Lower leg skin (tissue), 3 donors: ENCODE data around the gene TBCD.

ENCODE experiments used
- POLR2A ChIP-seq, 2 donors: fragments of 450-650 bp; IDR thresholded peaks; one replicate each; pipeline ENCODE4 v1.6.1; 2016 to 2017; ENCODE audit warnings: antibody characterized with exemption in 2 of 2, mild to moderate bottlenecking in 1 of 2, moderate library complexity in 1 of 2
- TF ChIP-seq, protein P1 (sequence below), 3 donors: fragments of 450-650 bp; IDR thresholded peaks; one replicate each; pipeline ENCODE4 v1.5.1; 2016; ENCODE audit warnings: antibody characterized with exemption in 3 of 3, mild to moderate bottlenecking in 3 of 3, moderate library complexity in 2 of 3

DNA sequence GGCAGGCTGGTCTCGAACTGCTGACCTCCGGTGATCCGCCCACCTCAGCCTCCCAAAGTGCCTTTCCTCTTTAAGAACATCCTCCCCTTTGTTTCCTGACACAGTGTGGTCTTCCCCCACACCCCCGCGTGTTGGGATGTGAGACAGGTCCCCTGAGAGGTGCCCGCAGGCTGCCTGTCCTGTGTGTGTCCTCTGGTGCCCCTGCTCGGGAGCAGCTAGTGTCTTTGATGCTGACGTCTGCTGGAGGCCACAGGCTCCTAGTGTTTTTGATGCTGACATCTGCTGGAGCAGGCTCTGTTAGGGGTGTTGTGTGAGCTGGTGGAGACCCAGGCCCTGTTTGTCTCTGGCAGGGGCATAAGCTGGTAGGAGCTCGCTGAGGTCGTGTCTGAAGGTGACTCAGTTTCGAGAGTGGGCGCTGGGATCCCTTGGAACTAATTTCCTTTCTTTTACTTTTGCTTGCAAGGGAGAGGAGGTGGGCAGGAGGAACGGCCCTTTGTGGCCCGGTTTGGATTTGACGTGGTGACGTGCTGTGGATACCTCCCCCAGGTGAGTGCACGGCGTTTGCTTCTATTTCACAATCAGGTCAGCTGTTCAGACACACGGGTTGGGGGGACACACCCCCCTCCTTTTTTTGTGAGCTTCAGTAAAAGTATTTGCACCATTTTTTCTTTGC is 29.4 kb upstream of the TBCD start:
- TF ChIP-seq POLR2A (IDR thresholded peaks at IDR 0.05) = no peak
- TF ChIP-seq, protein P1, sequence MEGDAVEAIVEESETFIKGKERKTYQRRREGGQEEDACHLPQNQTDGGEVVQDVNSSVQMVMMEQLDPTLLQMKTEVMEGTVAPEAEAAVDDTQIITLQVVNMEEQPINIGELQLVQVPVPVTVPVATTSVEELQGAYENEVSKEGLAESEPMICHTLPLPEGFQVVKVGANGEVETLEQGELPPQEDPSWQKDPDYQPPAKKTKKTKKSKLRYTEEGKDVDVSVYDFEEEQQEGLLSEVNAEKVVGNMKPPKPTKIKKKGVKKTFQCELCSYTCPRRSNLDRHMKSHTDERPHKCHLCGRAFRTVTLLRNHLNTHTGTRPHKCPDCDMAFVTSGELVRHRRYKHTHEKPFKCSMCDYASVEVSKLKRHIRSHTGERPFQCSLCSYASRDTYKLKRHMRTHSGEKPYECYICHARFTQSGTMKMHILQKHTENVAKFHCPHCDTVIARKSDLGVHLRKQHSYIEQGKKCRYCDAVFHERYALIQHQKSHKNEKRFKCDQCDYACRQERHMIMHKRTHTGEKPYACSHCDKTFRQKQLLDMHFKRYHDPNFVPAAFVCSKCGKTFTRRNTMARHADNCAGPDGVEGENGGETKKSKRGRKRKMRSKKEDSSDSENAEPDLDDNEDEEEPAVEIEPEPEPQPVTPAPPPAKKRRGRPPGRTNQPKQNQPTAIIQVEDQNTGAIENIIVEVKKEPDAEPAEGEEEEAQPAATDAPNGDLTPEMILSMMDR (IDR thresholded peaks at IDR 0.05) = no peak
